Measurements from ENCODE around the gene RASGEF1B. TPM values are rescaled to one million over a fixed set of nuclear protein-coding genes. Genes with fewer than 3 reads are reported as not detected.

Gene RASGEF1B
- polyA plus RNA-seq, 2 of the 4 experiments (the other 2 are of a cell fraction): 0.16 TPM; not detected in 1

DNA sequence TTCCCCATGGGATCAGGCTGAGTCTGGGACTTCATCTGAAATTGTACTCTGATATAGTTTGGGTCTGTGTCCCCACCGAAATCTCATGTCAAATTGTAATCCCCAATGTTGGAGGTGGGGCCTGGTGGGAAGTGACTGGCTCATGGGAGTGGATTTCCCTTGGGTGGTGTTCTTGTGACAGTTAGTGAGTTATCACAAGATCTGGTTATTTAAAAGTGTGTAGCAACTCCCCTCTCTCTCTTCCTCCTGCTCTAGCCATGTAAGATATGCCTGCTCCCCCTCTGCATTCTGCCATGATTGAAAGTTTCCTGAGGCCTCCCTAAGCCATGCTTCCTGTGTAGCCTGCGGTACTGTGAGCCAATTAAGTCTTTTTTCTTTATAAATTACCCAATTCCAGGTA lies 61.0 kb downstream of the RASGEF1B start:
- no peak for ATAC-seq
- ChIA-PET CTCF (interaction anchor here (0.6 kb wide), 1 partner anchor 799 kb away, joined by 3 read pairs; no protein-coding TSS in a partner anchor), POLR2A (no interaction called here)

DNA sequence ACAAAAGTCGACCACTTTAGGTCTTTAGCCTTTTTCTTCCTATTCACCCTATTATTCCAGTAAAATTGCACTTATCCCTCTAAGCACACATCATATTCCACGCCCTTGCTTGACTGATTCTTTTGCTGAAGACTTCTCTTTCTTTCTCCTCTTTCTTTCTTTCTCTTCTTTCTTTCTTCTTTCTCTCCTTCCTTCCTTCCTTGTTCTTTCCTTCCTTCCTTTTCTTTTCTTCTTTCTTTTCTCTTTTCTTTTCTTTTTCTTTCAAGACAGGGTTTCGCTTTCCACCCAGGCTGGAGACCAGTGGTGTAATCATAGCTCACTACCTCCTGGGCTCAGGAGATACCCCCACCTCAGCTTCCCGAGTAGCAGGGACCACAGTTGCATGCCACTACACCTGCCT lies 61.9 kb downstream of the RASGEF1B start:
- Histone ChIP-seq H3K27ac (no peak overlapping the region), H3K4me3 (no peak overlapping the region), H3K4me2 (no peak overlapping the region), H3K9me3 (no peaks in the 10 kb centered on the region), H3K4me1 (no peaks in the 10 kb centered on the region)
- no peak for FAIRE-seq
- CTCF ChIA-PET: interaction anchor here (0.6 kb wide), 1 partner anchor 800 kb away, joined by 3 read pairs; no protein-coding TSS in a partner anchor
- ATAC-seq: no peak
- 3% methylated on average over 4 of the region's 4 CpGs for WGBS (ENCODE audit: missing lambda C conversion rate)
- TF ChIP-seq RARB (CRISPR knock-in tag; IDR thresholded peaks at IDR 0.05): no peak
- TF ChIP-seq TP53 (CRISPR knock-in tag; IDR thresholded peaks at IDR 0.05): no peak
- TF ChIP-seq ZFP36 (IDR thresholded peaks at IDR 0.05; ENCODE audit: borderline replicate concordance, partially characterized antibody): no peak
- TF ChIP-seq POLR2AphosphoS2 (conservative IDR thresholded peaks at IDR 0.05; ENCODE audit: low read length): no peak
- no peak for TF ChIP-seq KDM5A (IDR thresholded peaks at IDR 0.05)
- TF ChIP-seq, protein P1, sequence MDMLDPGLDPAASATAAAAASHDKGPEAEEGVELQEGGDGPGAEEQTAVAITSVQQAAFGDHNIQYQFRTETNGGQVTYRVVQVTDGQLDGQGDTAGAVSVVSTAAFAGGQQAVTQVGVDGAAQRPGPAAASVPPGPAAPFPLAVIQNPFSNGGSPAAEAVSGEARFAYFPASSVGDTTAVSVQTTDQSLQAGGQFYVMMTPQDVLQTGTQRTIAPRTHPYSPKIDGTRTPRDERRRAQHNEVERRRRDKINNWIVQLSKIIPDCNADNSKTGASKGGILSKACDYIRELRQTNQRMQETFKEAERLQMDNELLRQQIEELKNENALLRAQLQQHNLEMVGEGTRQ (IDR thresholded peaks at IDR 0.05): no peak
- no peak for TF ChIP-seq NPAS2 (CRISPR knock-in tag; IDR thresholded peaks at IDR 0.05; ENCODE audit: borderline replicate concordance)
- TF ChIP-seq, protein P2, sequence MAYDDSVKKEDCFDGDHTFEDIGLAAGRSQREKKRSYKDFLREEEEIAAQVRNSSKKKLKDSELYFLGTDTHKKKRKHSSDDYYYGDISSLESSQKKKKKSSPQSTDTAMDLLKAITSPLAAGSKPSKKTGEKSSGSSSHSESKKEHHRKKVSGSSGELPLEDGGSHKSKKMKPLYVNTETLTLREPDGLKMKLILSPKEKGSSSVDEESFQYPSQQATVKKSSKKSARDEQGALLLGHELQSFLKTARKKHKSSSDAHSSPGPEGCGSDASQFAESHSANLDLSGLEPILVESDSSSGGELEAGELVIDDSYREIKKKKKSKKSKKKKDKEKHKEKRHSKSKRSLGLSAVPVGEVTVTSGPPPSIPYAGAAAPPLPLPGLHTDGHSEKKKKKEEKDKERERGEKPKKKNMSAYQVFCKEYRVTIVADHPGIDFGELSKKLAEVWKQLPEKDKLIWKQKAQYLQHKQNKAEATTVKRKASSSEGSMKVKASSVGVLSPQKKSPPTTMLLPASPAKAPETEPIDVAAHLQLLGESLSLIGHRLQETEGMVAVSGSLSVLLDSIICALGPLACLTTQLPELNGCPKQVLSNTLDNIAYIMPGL (CRISPR knock-in tag; IDR thresholded peaks at IDR 0.05; ENCODE audit: borderline replicate concordance): no peak
- no peak for TF ChIP-seq CEBPB (IDR thresholded peaks at IDR 0.05)
- TF ChIP-seq EHMT2 (IDR thresholded peaks at IDR 0.05; ENCODE audit: low read depth): no peak
- TF ChIP-seq NFE2L2 (conservative IDR thresholded peaks at IDR 0.05; ENCODE audit: low read length): no peak
- TF ChIP-seq ZNF302 (CRISPR knock-in tag; IDR thresholded peaks at IDR 0.05): no peak
- no peak for TF ChIP-seq HDAC2 (IDR thresholded peaks at IDR 0.05)
- TF ChIP-seq GATA3 (IDR thresholded peaks at IDR 0.05; ENCODE audit: borderline replicate concordance): no peak
- no peak for TF ChIP-seq NR3C1 (IDR thresholded peaks at IDR 0.05)
- no peak for DNase-seq (ENCODE audit: low read depth in 1 of 2, low spot score in 1 of 2)
- POLR2A ChIA-PET: no interaction called here

More for the DNA sequence above, 61.0 kb downstream of the RASGEF1B start:
- DNase-seq (ENCODE audit: low read depth in 1 of 2, low spot score in 1 of 2) (no peak), FAIRE-seq (no peak)
- no peak overlapping the region for H3K4me2 ChIP-seq
- no peak overlapping the region for H3K4me3 ChIP-seq
- H3K9me3 ChIP-seq: no peaks in the 10 kb centered on the region
- no peak overlapping the region for H3K27ac ChIP-seq
- WGBS (ENCODE audit: missing lambda C conversion rate): 5% methylated on average over 2 of the region's 2 CpGs
- H3K4me1 ChIP-seq: no peaks in the 10 kb centered on the region
- TF ChIP-seq PHF8 (IDR thresholded peaks at IDR 0.05; ENCODE audit: borderline replicate concordance, low read depth) (no peak), ESRRA (IDR thresholded peaks at IDR 0.05; ENCODE audit: borderline replicate concordance, low read length) (no peak), MAZ (IDR thresholded peaks at IDR 0.05; ENCODE audit: borderline replicate concordance, low read depth, low read length) (no peak)

DNA sequence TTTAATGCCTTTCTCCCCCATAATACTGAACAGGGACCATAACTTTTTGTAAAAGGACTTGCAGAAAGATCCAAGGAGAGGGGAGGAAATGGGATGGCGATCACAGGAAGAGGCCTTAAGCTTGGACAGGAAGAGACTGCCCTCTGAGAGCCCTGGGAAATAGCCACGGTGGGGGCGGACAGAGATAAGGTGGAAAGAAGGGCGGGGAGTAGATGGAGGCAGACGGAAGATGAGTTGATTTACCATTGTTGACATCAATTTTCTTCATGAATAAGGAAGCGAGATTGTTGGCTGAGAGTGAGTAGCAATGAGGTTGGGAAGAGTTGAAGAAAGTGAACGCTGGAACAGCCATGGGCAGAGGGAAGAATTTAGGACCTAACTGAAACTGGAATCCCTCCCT lies 63.4 kb downstream of the RASGEF1B start:
- no peak for FAIRE-seq
- no peak for DNase-seq (ENCODE audit: low read depth in 1 of 2, low spot score in 1 of 2)
- no peak for TF ChIP-seq FOSB (CRISPR knock-in tag; IDR thresholded peaks at IDR 0.05)
- TF ChIP-seq FOSL2 (IDR thresholded peaks at IDR 0.05): no peak
- TF ChIP-seq FOSL2 (CRISPR knock-in tag; IDR thresholded peaks at IDR 0.05): no peak
- no peak for TF ChIP-seq NFE2L2 (conservative IDR thresholded peaks at IDR 0.05; ENCODE audit: low read length)
- no peak for TF ChIP-seq MAZ (IDR thresholded peaks at IDR 0.05; ENCODE audit: borderline replicate concordance, low read depth, low read length)
- TF ChIP-seq SMC3 (IDR thresholded peaks at IDR 0.05): no peak
- TF ChIP-seq, protein P1 (IDR thresholded peaks at IDR 0.05): no peak
- H3K4me2 ChIP-seq: no peak overlapping the region
- no peaks in the 10 kb centered on the region for H3K4me1 ChIP-seq
- no peaks in the 10 kb centered on the region for H3K9me3 ChIP-seq
- no peak overlapping the region for H3K27ac ChIP-seq
- CTCF ChIA-PET: no interaction called here
- ATAC-seq: no peak
- no peak overlapping the region for H3K4me3 ChIP-seq
- POLR2A ChIA-PET: no interaction called here
- 33% methylated on average over 7 of the region's 7 CpGs for WGBS (ENCODE audit: missing lambda C conversion rate)

All from A549 (cell line).